DMS153 (cell line): Measurements from ENCODE around the gene CDIPT.
"Not testable (repeated sequence)": the region's sequence is repeated elsewhere in the genome, so short reads cannot be mapped to it uniquely, and the experiment has no call there.

Experiments
- DNase-seq: peaks from one replicate; lab custom pipeline; 2025; lab: John Stamatoyannopoulos, UW

CDIPT gene

DNA sequence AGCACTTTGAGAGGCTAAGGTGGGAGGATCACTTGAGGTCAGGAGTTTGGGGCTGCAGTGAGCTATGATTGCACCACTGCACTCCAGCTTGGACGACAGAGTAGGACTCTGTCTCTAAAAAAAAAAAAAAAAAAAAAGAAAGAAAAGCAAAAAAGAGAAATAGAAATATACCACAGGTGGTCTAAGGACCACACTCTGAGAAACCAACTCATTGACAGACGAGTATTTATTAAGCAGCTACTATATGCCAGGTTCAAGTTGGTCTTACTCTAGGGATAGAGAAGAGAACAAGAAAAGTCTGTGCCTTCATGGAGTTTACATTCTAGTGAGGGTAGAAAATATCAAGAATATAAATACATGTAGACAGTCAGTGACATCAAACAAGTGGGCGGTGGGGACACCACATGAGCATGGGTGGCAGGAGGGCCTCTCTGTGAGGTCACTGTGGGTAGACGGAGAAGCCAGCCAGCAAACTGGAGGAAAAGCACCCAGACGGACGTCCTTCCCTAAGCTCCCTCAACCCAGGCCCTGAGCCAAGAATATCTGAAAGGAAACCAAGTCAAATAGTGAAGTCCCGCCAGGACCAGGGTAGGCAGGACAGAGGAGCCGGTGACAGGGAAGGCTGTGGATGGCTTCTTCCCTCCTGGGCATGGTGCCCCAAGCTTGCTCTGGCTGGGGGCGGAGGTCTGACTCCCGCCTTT, 4.7 kb downstream of the CDIPT start:
- DNase-seq: no peak

DNA sequence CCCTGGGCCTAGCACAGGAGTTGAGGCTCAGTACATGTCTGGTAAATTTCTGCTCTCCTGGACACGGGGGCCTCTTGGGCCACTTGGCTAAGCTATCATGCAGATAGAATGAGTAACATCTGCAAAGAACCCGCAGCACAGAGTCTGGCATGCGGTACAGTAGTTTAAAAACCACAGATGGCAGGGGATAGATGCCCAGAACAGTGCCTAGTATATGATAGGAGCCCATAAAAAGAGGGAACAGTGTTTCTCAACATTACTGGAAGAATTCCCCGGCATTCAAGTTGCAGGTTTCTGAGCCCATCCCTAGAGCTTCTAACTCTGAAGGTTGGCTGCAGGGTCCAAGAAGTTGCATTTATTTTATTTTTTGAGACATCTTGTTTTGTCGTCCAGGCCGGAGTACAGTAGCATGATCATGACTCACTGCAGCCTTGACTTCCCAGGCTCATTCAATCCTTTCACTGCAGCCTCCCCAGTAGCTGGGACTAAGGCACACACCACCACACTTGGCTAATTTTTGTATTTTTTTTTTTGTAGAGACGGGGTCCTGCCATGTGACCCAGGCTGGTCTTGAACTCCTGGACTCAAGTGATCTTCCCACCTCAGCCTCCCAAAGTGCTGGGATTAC, 5.8 kb downstream of the CDIPT start:
- DNase-seq: no peak

DNA sequence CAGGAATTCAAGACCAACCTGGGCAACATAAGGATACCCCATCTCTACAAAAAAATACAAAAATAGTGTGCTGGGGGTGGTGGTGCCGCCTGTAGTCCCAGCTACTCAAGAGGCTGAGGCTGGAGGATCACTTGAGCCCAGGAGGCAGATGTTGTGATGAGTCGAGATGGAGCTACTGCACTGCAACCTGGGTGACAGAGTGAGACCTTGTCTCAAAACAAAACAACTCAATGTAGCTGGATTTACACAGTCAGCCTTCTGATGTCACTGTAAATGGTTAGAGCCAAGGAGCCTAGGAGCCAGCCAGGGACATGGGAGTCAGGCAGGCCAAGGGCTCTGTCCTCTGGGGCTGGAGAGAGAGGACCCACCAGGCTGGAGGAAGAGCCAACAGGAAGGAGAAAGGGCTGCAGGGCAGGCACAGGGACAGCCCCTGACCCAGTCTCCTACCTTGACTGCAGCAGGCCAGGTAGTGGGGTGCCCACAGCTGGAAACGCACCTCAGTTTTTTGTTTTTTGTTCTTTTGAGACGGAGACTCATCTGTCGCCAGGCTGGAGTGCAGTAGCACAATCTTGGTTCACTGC, 8.4 kb downstream of the CDIPT start:
- DNase-seq: no peak

DNA sequence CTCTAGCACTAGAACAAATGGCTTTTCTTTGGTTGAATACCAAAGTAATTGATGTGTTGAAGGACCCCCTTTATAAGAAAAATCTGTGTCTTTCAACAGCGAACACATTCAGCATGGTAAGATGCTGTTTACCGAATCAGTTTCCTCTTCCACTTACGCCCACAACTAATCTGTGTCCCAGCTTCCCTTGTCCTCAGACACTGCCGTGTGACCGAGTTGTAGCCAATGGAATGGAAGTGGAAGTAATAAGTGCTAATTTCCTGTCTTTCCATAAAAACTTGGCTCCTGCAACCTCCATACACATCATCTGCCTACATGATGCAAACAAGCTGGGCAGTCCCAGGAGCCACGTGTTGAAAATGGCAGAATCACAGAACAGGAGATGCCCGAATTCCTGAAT, 10.4 kb downstream of the CDIPT start:
- DNase-seq: no peak

DNA sequence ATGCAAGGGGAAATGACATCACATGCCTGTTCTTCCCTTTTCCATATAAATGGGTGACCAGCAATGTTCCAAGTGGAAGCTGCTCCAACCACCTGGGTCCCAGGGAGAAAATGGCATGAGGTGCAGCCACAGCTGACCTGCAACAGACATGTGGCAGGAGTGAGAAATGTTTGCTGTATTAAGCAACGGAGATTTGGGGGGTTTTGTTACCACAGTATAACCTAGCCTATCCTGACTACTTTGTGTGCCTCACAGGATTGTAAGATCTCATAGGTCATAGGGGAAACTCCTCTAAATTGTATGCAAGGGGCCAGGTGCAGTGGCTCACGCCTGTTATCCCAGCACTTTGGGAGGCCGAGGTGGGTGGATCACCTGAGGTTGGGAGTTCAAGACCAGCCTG, 12.0 kb downstream of the CDIPT start:
- no peak for DNase-seq

DNA sequence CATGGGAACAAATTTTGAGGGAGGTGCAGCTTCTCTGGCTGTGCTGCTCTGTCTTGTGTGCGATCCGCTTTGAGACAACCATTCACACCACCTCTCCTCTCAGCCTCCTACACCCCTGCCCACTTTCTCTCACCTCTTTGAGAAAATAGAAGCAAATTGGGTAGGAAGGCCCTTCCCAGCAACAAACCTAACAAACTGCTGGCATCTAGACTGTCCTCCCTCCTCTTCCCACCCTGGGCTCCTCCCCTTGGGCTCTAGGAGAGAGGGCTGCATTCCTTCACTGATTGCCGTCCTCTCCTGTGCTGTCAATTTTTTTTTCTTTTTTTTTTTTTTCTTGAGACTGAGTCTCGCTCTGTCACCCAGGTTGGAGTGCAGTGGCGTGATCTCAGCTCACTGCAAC, 13.5 kb downstream of the CDIPT start:
- no peak for DNase-seq

DNA sequence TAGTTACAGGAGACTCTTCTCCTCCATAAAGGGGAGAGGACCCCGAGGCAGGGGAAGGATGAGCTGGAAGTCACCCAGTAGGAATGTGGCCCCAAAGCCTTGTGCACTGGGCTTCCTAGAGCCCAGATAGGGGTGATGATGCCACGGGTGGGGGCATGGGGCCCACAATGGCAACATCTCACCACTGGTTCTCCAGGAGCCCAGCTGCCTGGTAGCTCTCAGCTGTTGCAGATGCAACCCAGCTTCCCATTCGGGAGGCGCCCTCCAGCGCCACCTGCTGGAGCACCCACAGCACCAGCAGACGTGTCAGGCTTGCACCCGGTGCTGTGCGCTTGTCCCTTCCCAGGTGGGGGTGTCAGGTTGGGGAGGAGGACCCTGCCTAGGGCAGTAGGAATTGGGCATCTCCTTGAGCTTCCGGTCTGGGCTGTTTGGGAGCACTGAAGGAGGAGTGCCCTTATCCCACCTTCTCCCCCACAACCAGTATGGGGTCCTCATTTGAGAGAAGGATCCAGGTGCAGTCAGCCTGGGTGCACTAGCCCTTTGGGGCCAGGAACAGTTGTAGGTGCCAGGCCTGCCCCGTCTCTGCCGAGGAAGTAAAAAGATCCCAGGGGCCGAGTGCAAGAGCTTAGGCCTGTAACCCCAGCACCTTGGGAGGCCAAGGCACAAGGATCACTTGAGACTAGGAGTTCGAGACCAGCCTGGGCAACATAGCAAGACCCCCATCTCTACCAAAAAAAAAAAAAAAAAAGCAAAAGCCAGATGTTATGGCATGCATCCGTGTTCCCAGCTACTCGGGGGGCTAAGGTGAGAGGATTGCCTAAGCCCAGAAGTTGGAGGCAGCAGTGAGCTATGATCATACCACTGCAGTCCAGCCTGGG, 14.4 kb downstream of the CDIPT start:
- DNase-seq: peak; percentile 27

DNA sequence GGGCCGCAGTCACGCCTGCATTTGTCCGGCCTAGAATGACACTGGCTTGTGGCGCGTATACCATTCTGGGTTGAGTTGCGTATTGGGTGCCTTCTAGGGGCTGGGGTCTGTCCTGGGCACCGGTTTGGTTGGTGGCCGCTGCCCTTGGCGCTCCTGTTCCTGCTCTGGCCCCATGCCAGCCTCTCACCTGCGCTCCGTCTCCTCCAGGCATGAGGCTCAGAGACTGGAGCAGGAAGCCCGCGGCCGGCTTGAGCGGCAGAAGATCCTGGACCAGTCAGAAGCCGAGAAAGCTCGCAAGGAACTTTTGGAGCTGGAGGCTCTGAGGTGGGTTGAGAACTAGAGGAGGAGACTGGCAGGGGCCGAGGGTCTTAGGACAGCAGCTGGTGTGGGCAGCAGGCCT, 17.4 kb downstream of the CDIPT start:
- DNase-seq: no peak

DNA sequence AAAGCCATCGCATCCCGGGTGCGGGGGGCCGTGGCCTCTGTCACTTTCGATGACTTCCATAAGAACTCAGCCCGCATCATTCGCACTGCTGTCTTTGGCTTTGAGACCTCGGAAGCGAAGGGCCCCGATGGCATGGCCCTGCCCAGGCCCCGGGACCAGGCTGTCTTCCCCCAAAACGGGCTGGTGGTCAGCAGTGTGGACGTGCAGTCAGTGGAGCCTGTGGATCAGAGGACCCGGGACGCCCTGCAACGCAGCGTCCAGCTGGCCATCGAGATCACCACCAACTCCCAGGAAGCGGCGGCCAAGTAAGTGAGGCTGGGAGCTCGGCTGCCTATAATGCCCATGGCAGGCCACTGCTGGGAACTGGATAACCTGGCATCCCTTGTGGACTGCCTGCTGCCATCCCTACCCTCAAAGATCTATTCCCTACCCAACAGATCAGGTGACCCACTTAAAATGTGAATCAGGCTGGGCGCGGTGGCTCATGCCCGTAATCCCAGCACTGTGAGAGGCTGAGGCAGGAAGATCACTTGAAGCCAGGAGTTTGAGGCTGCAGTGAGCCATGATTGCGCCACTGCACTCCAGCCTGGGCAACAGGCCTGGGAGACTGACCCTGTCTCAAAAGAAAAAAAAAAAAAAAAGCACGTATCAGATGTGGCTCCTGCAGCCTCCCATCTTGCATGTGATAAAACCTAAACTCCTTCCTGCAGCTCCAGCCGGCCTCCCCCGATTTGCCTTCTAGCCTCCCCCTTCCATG, 18.3 kb downstream of the CDIPT start:
- no peak for DNase-seq

DNA sequence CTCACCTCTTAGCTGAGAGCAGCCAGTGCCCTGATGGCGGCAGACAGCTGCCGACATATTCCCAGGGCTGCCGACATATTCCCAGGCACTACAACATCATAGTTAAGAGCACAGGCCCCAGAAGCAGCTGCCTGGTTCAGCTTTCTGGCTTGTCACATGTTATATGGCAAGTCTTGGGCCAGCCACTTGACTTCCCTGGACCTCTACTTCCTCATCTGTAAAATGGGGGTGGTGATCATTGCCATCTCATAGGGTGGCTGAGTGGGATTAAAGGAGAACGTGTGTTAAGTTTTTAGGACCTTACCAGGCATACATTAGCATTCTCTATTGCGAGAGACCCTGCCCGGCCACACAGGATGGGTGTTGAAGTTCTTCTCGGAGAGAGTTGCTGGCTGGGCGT, 19.1 kb downstream of the CDIPT start:
- no peak for DNase-seq

DNA sequence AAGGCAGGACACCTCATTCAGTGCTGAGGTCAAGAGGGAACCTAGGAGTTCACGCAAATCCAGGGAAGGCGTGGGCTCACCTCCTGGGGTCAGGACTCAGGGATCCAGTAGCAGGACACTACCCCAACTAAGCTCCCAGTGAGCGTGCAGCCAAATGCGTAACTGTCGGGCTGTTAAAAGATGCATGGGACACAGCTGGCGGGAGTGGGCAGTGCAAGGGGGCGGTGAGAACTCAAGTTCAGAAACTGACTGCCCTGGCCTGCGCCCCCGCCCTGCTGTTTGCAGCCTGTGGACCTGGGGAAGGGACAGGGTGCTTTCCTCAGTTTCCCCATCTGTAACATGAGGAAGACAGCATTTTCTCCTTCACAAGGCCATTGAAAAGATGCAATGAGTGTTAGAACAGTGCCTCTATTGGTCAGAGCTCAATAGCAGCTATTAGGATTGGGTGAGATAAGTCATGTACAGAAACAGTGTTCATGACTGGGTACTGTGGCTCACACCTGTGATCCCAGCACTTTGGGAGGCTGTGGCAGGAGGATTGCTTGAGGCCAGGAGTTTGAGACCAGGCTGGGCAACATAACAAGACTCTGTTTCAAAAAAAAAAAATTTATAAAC, 20.2 kb downstream of the CDIPT start:
- DNase-seq: no peak

DNA sequence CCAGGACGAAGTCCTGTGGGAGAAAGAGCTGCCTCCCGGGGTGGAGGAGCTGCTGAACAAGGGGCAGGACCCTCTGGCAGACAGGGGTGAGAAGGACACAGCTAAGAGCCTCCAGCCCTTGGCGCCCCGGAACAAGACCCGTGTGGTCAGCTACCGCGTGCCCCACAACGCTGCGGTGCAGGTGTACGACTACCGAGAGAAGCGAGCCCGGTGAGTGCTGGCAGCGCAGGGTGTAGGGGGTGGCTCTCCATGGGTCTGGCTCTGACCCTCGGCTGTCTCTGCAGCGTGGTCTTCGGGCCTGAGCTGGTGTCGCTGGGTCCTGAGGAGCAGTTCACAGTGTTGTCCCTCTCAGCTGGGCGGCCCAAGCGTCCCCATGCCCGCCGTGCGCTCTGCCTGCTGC, 21.4 kb downstream of the CDIPT start:
- DNase-seq: no peak

DNA sequence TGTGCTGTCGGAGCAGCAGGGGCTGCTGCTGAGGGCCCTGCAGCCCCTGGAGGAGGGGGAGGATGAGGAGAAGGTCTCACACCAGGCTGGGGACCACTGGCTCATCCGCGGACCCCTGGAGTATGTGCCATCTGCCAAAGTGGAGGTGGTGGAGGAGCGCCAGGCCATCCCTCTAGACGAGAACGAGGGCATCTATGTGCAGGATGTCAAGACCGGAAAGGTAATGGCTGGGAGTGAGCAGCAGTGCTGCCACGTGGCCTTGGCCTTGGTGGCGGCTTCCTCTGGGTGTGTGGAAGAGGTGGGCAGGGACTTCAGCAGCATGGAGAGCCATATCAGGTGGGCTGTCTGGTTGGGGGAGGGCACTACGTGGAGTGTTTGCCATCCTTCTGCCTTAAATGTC, 22.8 kb downstream of the CDIPT start:
- DNase-seq: no peak

DNA sequence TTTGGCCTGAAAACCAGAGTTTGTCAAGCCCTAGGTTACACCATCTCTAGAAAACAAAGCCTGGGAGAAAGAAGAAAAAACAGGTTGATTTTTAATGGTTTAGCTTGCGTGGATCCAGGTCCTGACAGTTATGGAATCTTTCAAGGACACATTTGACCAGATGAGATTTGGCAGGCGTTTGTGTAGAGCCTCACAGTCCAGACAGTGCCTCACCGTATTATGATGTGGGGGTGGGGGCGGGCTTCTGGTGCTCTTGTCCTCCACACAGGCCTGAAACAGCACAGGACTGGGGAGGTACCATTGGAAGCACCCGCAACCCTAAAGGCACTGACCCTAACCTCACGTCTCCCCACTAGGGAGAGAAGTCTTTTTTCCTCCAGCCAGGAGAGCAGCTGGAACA, 23.2 kb downstream of the CDIPT start:
- DNase-seq: no peak

DNA sequence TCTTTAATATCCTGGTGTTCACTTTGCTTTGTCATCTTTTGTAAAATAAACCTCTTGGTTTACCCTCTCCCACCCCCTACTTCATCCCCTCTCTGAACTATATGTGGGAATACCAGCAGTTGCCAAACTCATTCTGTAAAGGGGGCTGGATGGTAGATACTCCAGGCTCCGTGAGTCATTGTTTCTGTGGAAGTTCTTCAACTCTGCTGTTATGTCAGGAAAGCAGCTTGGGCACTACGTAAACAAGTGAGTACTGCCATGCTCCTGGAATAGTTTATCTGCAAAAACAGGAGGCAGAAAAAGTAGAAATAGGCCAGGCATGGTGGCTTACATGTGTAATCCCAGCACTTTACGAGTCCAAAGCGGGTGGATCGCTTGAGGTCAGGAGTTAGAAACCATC, 25.2 kb downstream of the CDIPT start:
- DNase-seq: no peak

DNA sequence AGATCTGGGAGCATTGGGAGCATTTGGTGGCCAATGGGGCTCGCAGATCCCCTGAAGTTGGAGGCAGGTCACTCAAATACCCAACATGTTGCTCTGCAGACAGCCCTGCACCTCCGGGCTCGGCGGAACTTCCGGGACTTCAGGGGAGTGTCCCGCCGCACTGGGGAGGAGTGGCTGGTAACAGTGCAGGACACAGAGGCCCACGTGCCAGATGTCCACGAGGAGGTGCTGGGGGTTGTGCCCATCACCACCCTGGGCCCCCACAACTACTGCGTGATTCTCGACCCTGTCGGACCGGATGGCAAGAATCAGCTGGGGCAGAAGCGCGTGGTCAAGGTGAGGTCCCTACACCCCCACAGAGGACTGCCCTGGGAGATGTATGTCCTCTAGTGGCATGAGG, 26.4 kb downstream of the CDIPT start:
- no peak for DNase-seq

DNA sequence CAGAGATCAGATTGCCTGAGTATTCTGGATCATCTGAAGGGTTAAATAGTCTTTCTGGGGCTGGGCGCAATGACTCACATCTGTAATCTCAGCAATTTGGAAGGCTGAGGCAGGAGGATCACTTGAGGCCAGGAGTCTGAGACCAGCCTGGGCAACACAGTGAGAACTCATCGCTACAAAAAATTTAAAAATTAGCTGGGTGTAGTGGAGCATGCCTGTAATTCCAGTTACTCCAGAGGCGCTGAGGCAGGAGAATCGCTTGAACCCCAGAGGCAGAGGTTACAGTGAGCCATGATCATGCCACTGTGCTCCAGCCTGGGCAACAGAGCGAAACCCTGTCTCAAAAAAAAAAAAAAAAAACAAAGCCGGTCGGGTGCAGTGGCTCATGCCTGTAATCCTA, 27.1 kb downstream of the CDIPT start:
- no peak for DNase-seq

DNA sequence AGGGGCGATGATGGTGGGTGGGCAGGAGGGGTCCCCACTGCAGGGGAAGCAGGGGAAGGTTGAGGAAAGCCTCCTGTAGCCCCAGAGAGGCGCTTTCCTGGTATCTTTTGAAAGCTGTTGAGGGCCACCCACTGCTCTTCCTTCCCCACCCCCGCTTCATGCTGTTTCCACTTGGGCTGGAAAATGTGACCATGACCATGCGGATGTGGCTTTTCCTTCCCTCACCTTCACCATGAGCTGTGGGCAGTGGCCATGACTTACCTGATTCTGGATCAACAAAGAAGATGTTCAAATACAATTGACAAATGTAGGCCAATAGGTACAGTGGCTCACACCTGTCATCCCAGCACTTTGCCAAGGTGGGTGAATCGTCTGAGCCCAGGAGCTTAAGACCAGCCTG, 28.9 kb downstream of the CDIPT start:
- DNase-seq: no peak

DNA sequence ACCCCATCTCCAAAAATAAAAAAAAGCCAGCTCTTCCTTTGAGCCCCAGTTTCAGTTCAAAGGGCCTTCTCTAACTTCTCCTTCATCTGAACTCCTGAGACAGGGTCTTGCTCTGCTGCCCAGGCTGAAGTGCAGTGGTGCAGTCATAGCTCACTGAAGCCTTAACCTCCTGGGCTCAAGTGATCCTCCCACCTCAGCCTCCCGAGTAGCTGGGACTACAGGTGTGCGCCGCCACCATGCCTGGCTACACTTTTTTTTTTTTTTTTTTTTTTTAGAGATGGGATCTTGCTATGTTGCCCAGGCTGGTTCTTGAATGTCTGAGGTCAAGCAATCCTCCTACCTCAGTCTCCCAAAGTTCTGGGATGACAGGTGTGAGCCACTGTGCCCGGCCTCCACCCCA, 29.8 kb downstream of the CDIPT start:
- not testable (repeated sequence) for DNase-seq

DNA sequence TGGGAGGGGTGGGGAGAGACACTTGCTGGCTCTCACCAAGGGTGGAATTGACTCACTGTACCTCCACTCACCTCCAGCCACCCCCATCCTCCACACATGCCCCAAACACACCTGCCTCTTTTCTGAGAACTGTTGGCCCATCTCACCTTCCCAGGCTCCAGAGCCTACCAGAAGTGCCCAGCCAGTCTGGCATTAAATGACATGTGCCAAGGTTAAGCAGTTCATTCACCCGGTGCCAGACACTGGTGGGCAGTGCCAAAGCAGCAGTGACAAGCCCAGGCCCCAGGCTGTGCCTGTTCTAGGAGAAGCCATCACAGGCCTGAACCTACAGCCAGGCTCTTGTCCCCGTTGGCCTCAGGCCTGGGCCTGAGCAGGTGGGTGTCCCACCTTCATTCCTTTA, 31.5 kb downstream of the CDIPT start:
- no peak for DNase-seq

DNA sequence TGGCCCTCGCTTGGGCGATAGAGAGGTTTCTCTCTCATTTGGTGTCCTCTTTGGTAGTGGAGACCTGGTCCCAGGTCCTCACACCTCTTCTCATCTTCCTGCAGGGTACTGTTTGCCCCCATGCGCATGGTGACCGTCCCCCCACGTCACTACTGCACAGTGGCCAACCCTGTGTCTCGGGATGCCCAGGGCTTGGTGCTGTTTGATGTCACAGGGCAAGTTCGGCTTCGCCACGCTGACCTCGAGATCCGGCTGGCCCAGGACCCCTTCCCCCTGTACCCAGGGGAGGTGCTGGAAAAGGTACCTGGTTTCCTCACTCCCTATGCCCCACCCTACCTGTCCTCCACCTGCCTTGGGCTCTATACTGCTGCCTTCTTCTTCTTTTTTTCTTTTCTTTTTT, 32.3 kb downstream of the CDIPT start:
- no peak for DNase-seq

DNA sequence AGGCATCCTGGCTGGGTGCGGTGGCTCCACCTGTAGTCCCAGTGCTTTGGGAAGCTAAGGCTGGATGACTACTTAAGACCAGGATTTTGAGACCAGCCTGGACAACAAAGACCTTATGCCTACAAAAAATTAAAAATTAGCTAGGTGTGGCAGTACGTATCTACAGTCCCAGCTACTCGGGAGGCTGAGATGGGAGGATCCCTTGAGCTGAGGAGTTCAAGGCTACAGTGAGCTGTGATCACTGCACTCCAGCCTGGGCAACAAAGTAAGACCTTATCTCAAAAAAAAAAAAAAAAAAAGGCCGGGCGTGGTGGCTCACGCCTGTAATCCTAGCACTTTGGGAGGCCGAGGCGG, 36.7 kb downstream of the CDIPT start:
- DNase-seq: no peak
